HCT116 (cell line): Measurements from ENCODE around the gene OR10X1. TPM values are rescaled to one million over a fixed set of nuclear protein-coding genes. Genes with fewer than 3 reads are reported as not detected.

Experiments used
- ATAC-seq: fragments of 200-7000 bp; cut with Tn5 transposase; 2 replicates; pipeline ENCODE4 v1.9.1; 2020; ENCODE audit warnings: mild to moderate bottlenecking, moderate library complexity
- Bru-seq: library from RNA; stranded (reverse); fragments of 400-500 nt; gene quantifications from one replicate; lab custom pipeline; 2021; lab: Mats Ljungman, UMichigan
- BruChase-seq, 2 experiments: library from RNA; stranded (reverse); fragments of 400-500 nt; gene quantifications; one replicate each; lab custom pipeline; 2021; lab: Mats Ljungman, UMichigan
- BruUV-seq: library from RNA; stranded (reverse); fragments of 400-500 nt; replicated peaks from 2 replicates; lab custom pipeline; 2021; lab: Mats Ljungman, UMichigan
- CTCF ChIA-PET: fragments of 300-600 bp; sonication (Branson Sonifier 250); formaldehyde crosslinking; loops from one replicate; lab custom pipeline; 2021; ENCODE audit warnings: antibody characterized with exemption; lab: Charles Lee
- POLR2A ChIA-PET: fragments of 300-600, 350-600 bp; sonication (Branson Sonifier 250); formaldehyde crosslinking; loops from one replicate; lab custom pipeline; 2021; ENCODE audit warnings: antibody characterized with exemption; lab: Charles Lee
- RAD21 ChIA-PET, 2 experiments: fragments of 300-600 bp; sonication (Branson Sonifier 250); formaldehyde crosslinking; loops; one replicate each; lab custom pipeline; 2023; ENCODE audit warnings: low total read pairs in 2 of 2; ENCODE audit not compliant: uncharacterized antibody in 2 of 2, unreplicated experiment in 2 of 2, low non-redundant PET in 1 of 2; lab: Charles Lee
- DNase-seq: peaks from one replicate; pipeline ENCODE4 v3.0.0-alpha.2; 2010; ENCODE audit warnings: low read depth, low spot score
- H2AFZ ChIP-seq: fragments of 200-600 bp; shearing (Covaris generic), sonication (generic); 2 replicates; pipeline ENCODE4 v1.6.1; 2017; ENCODE audit warnings: low read depth, mixed run types, mixed read lengths, antibody characterized with exemption, low read length; ENCODE audit not compliant: poor library complexity, severe bottlenecking
- H3K27ac ChIP-seq: 2 replicates; pipeline ENCODE4 v1.5.1; 2012; ENCODE audit warnings: low read depth, low read length
- H3K27me3 ChIP-seq: fragments of 200-600 bp; sonication (generic); 2 replicates; pipeline ENCODE4 v1.6.1; 2016; ENCODE audit warnings: mixed run types, low read length, mixed read lengths; ENCODE audit not compliant: insufficient read depth
- H3K36me3 ChIP-seq, 2 experiments: fragments of 200-500 bp in 1 of 2; fragments of 200-600 bp in 1 of 2; sonication (Bioruptor generic) in 1 of 2; sonication (generic) in 1 of 2; 2 replicates each; pipeline versions ENCODE4 v1.5.1 to v1.6.1; 2014 to 2016; ENCODE audit warnings: low read length in 2 of 2, inconsistent platforms in 1 of 2, mixed read lengths in 1 of 2, mixed run types in 1 of 2; ENCODE audit not compliant: insufficient read depth in 2 of 2, control insufficient read depth in 1 of 2
- H3K4me1 ChIP-seq, 2 experiments: fragments of 200-600 bp in 1 of 2; sonication (generic) in 1 of 2; 2 replicates each; pipeline versions ENCODE4 v1.5.1 to v1.6.1; 2012 to 2017; ENCODE audit warnings: low read length in 2 of 2, inconsistent platforms in 1 of 2, mild to moderate bottlenecking in 1 of 2, mixed read lengths in 1 of 2, mixed run types in 1 of 2, moderate library complexity in 1 of 2; ENCODE audit not compliant: insufficient read depth in 2 of 2, control insufficient read depth in 1 of 2
- H3K4me2 ChIP-seq: fragments of 200-600 bp; sonication (generic); 2 replicates; pipeline ENCODE4 v1.6.1; 2017; ENCODE audit warnings: mixed run types, low read length, mixed read lengths
- H3K4me3 ChIP-seq, 2 experiments: fragments of 200-600 bp in 1 of 2; sonication (generic) in 1 of 2; replicated peaks in 1 of 2; 2 replicates each; pipeline ENCODE4 v1.5.1; 2011 to 2016; ENCODE audit warnings: low read length in 2 of 2, control low read depth in 1 of 2, low read depth in 1 of 2, mild to moderate bottlenecking in 1 of 2, mixed read lengths in 1 of 2, mixed run types in 1 of 2
- H3K79me2 ChIP-seq: fragments of 200-600 bp; sonication (generic); 2 replicates; pipeline ENCODE4 v1.6.1; 2017; ENCODE audit warnings: mild to moderate bottlenecking, mixed run types, low read length, moderate library complexity, mixed read lengths; ENCODE audit not compliant: insufficient read depth
- H3K9ac ChIP-seq: fragments of 200-600 bp; sonication (generic); 2 replicates; pipeline ENCODE4 v1.6.1; 2016; ENCODE audit warnings: low read length, mixed read lengths
- H3K9me2 ChIP-seq: fragments of 200-600 bp; sonication (generic), shearing (Covaris generic); 2 replicates; pipeline ENCODE4 v1.6.1; 2017; ENCODE audit warnings: mixed run types, mild to moderate bottlenecking, moderate library complexity; ENCODE audit not compliant: insufficient read depth
- H3K9me3 ChIP-seq, 2 experiments: fragments of 200-500 bp in 1 of 2; fragments of 200-600 bp in 1 of 2; sonication (Bioruptor generic) in 1 of 2; sonication (generic) in 1 of 2; 2 replicates each; pipeline ENCODE4 v1.6.1; 2014 to 2017; ENCODE audit warnings: low read length in 2 of 2, mixed read lengths in 2 of 2, inconsistent platforms in 1 of 2, low read depth in 1 of 2, mild to moderate bottlenecking in 1 of 2, mixed run types in 1 of 2, moderate library complexity in 1 of 2; ENCODE audit not compliant: control insufficient read depth in 1 of 2, insufficient read depth in 1 of 2
- H4K20me1 ChIP-seq: fragments of 200-600 bp; sonication (generic), shearing (Covaris generic); 2 replicates; pipeline ENCODE4 v1.6.1; 2017; ENCODE audit warnings: mixed run types, mild to moderate bottlenecking, moderate library complexity; ENCODE audit not compliant: insufficient read depth
- CBX3 ChIP-seq: IDR thresholded peaks from 2 replicates; pipeline ENCODE4 v1.6.1; 2012; ENCODE audit warnings: low read depth
- CEBPB ChIP-seq: IDR thresholded peaks from 2 replicates; pipeline ENCODE4 v1.6.1; 2012; ENCODE audit warnings: low read depth
- CTCF ChIP-seq, 3 experiments: fragments of 200-600 bp in 1 of 3; sonication (generic) in 1 of 3; IDR thresholded peaks in 2 of 3; conservative IDR thresholded peaks in 1 of 3; 2 replicates each; pipeline ENCODE4 v1.5.1; 2012 to 2017; ENCODE audit warnings: low read depth in 2 of 3, low read length in 2 of 3, antibody characterized with exemption in 1 of 3, borderline replicate concordance in 1 of 3, control low read depth in 1 of 3, mild to moderate bottlenecking in 1 of 3, mixed read lengths in 1 of 3, mixed run types in 1 of 3, moderate library complexity in 1 of 3; ENCODE audit not compliant: insufficient read depth in 1 of 3
- EZH2phosphoT487 ChIP-seq: fragments of 200-600 bp; IDR thresholded peaks from 2 replicates; pipeline ENCODE4 v1.6.1; 2018; ENCODE audit warnings: antibody characterized with exemption, borderline replicate concordance
- POLR2AphosphoS5 ChIP-seq: IDR thresholded peaks from 2 replicates; pipeline ENCODE4 v1.6.1; 2011; ENCODE audit warnings: mild to moderate bottlenecking, low read depth, low read length, moderate library complexity
- TCF7L2 ChIP-seq: IDR thresholded peaks from 2 replicates; pipeline ENCODE4 v1.7.0; 2011; ENCODE audit warnings: borderline replicate concordance, inconsistent platforms; ENCODE audit not compliant: insufficient read depth, insufficient read length; ENCODE audit errors: extremely low read depth
- YY1 ChIP-seq: IDR thresholded peaks from 2 replicates; pipeline ENCODE4 v1.6.1; 2011; ENCODE audit warnings: low read length, low read depth, moderate library complexity, mild to moderate bottlenecking; ENCODE audit not compliant: insufficient replicate concordance; ENCODE audit errors: extremely low read depth
- ZNF274 ChIP-seq: fragments of 200-500 bp; sonication (Bioruptor generic); IDR thresholded peaks from 2 replicates; pipeline ENCODE4 v1.6.1; 2014; ENCODE audit warnings: mild to moderate bottlenecking, low read depth, low read length, inconsistent platforms
- intact Hi-C: fragments of 100-400 bp; cut with micrococcal nuclease; formaldehyde crosslinking; loops from 2 replicates; pipeline ENCODE4 v1.10.0; 2022
- long read RNA-seq: library from polyadenylated mRNA; unstranded; transcript quantifications from one replicate; pipeline ENCODE4 v2.0.0, GENCODE V29; 2021; ENCODE audit not compliant: unreplicated experiment
- polyA plus RNA-seq: library from polyadenylated mRNA; unstranded; fragments of >200 nt; gene quantifications from 2 replicates; pipeline ENCODE4 v1.2.1, GENCODE V29; 2012; ENCODE audit warnings: missing spikeins
- total RNA-seq: library from RNA; stranded (reverse); gene quantifications from one replicate; pipeline ENCODE4 v1.2.1, GENCODE V29; 2021; ENCODE audit not compliant: unreplicated experiment
- TF ChIP-seq, protein P1 (sequence below): IDR thresholded peaks from 2 replicates; pipeline ENCODE4 v1.6.1; 2012

The OR10X1 gene
- total RNA-seq, result not detected
- polyA plus RNA-seq, result not detected in 2 replicates
- Bru-seq, nascent RNA, result not detected
- BruChase-seq, experiment 1, labeled RNA remaining after a 6-hour chase, result not detected
- not detected for BruChase-seq, experiment 2, labeled RNA remaining after a 2-hour chase
- long read RNA-seq, result 0 reads

- intact Hi-C loops, result no loop called here
- H2AFZ ChIP-seq, result no peak within 1 kb of the TSS
- CTCF ChIA-PET, result no interaction called here
- no peak within 1 kb of the TSS for H3K9ac ChIP-seq
- H3K9me3 ChIP-seq, result no peaks in the 10 kb centered on the region
- BruUV-seq, result no TSS peak
- RAD21 ChIA-PET, result no interaction called here
- no peak within 1 kb of the TSS for H3K4me3 ChIP-seq
- H3K79me2 ChIP-seq, result no peaks in the 10 kb centered on the region
- no peak for DNase-seq
- POLR2A ChIA-PET, result no interaction called here
- no peaks in the 10 kb centered on the region for H3K9me2 ChIP-seq
- no peaks in the 10 kb centered on the region for H4K20me1 ChIP-seq
- H3K36me3 ChIP-seq, result no peaks in the 10 kb centered on the region
- no peak for TF ChIP-seq CTCF (IDR thresholded peaks at IDR 0.05 in 2 of 3, conservative IDR thresholded peaks at IDR 0.05 in 1 of 3; ENCODE audit: borderline replicate concordance in 1 of 3, insufficient read depth in 1 of 3, low read depth in 2 of 3, low read length in 2 of 3)
- no peak for TF ChIP-seq YY1
- TF ChIP-seq, protein P1, sequence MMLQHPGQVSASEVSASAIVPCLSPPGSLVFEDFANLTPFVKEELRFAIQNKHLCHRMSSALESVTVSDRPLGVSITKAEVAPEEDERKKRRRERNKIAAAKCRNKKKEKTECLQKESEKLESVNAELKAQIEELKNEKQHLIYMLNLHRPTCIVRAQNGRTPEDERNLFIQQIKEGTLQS, result no peak
- TF ChIP-seq EZH2phosphoT487, result no peak
- no peak for TF ChIP-seq ZNF274
- no peak for TF ChIP-seq POLR2AphosphoS5
- no peak for TF ChIP-seq TCF7L2
- TF ChIP-seq CEBPB, result no peak
- no peak for TF ChIP-seq CBX3
- ATAC-seq, result no peak
- no peaks in the 10 kb centered on the region for H3K27me3 ChIP-seq
- no peak within 1 kb of the TSS for H3K4me2 ChIP-seq
- H3K4me1 ChIP-seq, result no peaks in the 10 kb centered on the region
- no peak within 1 kb of the TSS for H3K27ac ChIP-seq
Measured at GRCh38 chr1:158579733-158580132, at the start of gene OR10X1. TSS of gene OR10X1 (minus strand) at chr1:158579899. CDS start at chr1:158579899, 0 bp downstream.
